GM21786 (cell line): ENCODE data around the gene ITPRID1.

Source experiments
- ATAC-seq: cut with Tn5 transposase; IDR thresholded peaks from one replicate; pipeline ENCODE4 v1.9.1; 2021; ENCODE audit not compliant: unreplicated experiment

ITPRID1 gene

DNA sequence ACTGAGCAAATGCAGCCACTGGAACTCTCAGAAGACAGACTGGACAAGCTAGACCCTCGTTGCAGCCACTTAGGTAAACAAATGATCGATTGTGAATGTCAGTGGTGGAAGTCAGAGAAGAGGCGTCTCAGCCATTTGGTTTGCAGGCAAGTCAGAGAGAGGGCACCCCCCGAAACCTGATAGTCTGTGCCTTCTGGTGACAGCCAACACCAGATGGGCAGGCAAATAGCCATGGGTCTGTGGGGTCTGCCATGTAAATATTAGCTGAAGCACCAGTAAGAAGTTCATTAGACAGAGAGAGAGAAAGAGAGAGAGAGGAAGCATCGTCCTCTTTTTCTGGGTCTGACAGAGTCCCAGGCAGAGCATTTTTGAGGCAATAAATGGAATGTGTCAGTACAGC, 178.6 kb downstream of the ITPRID1 start:
- ATAC-seq = no peak

DNA sequence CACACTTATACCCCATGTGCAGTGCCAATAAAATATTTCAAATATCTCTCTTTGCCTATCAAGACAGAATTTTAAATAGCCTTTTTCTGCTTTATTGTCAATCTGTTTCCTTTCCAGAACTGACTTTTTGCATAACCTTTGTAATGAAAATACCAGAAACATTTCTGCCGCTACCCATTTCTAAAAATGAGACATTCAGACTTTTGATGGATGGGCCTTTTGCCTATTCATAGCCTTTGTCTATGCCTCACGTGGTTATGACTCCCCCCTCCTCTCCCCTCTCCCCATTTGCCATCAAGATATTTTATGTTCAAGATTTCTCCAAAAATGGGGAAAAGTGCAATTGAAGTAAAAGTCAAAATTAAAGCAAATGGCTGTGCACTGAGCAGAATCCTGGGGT, 179.0 kb downstream of the ITPRID1 start:
- no peak for ATAC-seq

DNA sequence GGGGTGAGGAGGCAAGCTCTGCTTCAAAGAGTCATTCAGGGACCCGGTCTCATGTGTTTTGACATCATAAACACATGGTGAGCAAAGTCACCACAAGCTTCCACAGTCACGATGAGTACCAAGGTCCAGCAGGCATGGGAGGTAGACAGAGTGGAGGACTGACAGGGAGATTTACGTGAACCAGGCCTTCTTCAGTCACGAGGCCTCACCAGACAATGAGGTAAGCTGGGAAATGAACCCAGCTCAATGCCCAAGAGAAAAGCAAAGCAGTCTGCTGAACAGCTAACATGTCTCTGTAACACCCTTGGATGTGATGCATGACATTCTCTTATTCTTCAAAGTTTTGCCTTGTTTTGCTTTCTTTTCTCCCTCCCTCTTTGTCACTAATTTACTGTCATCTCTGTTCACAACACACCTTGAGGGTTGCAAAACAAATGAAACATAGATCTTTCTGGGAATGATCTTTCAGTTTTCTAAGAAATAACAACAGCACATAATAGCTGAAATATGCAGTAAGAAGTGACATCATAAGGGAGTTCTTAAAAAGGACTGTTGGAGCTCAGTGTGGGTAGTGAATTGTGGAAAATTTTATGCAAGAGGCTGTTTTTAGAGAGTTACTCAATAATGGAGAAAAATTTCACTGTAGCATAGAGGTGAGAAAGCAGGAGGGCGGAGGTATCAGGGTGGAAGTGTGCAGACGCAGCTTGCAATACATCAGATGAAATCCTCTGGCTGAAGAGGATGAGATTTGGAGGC, 182.1 kb downstream of the ITPRID1 start:
- peak; percentile 52 for ATAC-seq

DNA sequence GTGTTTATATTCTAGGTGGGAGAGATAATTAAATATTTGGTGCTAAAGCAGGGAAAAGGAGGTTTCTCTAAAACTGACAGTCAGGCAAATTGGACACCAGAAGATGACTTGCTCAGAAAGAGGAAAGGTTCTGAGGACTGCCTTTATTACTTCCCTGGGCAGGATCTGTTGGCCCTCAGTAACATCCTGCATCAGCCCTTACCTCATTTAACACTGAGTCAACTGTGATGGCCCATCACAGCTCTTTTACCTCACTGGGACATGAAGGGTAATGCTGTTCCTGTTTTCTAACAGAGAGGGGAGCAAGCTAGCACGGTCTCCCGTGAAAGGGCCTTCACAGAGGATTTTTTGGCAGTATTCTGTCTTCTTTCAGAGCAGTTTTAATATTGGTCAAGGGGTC, 185.2 kb downstream of the ITPRID1 start:
- no peak for ATAC-seq

DNA sequence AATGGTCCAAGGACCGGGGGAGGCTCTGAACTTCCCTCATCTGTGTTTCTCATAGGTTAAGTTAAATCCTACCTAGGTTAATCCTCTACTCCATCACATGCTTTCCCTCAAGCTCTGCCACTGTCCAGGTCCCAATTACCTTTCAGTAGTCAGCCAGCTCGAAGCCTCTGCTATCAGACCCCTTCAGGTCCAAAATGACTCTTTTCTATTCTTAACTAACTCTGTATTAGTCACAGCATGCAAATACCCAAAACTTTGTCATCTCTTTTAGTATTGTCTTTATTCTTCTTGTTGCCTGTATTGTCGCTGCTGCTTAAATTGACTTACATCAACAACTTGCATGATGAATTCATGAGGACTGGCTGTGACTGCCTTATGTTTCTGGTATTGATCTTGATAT, 188.5 kb downstream of the ITPRID1 start:
- no peak for ATAC-seq

DNA sequence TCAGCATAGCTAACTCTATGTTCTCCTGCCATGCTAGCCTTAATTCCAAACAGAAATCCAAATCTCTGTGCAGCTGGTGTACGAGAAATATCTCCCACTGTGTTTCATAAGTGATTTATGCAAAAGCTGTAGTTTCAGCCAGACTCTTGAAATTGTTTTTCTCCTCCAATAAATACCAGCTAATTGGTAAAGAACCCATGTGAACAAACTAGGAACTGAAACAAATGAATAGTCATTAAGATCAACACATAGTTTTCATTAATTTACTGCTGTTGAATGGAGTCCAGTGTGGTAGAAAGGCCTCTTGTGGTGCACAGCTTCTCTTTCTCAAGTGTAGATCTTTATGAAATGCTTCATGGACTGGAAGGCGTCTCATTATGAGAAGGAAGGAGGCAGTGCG, 191.5 kb downstream of the ITPRID1 start:
- peak; percentile 49 for ATAC-seq

DNA sequence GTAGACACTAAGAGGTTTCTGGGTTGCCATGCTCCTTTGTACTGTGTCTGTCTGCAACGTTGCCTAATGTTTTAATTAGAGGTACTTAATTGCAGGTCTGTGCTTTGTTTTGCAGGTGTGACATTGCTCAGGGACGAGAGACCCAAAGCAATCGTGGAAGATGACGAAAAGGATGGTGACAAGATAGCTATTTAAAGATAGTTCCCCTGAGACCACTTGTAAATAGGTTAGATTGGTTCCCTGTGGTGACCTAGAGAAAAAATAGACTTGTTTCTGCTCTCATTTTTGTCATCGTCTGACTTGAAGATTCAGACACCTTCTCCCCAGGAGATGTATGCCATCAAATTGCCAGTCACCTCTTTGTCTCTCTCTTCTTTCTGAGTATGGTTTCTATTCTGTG, 193.2 kb downstream of the ITPRID1 start:
- ATAC-seq = peak; percentile 34
